Left ventricle myocardium superior (tissue), 1 donor: ENCODE measurements around the gene TRIM32. TPM values are rescaled to one million over a fixed set of nuclear protein-coding genes. Genes with fewer than 3 reads are reported as not detected.
"Not testable (repeated sequence)": the region's sequence is repeated elsewhere in the genome, so short reads cannot be mapped to it uniquely, and the experiment has no call there.

ENCODE experiments used
- ATAC-seq: fragments of 200-7000 bp; cut with Tn5 transposase; one replicate; pipeline ENCODE4 v1.9.1; 2020; ENCODE audit warnings: mild to moderate bottlenecking, moderate library complexity
- DNase-seq: peaks from one replicate; pipeline ENCODE4 v3.0.0-alpha.2; 2020
- intact Hi-C: fragments of 100-400 bp; cut with micrococcal nuclease; formaldehyde crosslinking; loops from one replicate; pipeline ENCODE4 v1.11.0; 2022
- total RNA-seq: library from RNA; stranded (reverse); fragmentation: NEBNext Ultra II Directional; extraction: Animal tissue kit (Norgen Biotek cat#: 25700); gene quantifications from one replicate; pipeline ENCODE4 v1.2.1, GENCODE V29; 2021
- donor health status: DM: no; HTN: yes; CAD: no; lungs with severe emphysema.

TRIM32 gene
- total RNA-seq, 1 donor from 2014 or later, result 18.0 TPM

DNA sequence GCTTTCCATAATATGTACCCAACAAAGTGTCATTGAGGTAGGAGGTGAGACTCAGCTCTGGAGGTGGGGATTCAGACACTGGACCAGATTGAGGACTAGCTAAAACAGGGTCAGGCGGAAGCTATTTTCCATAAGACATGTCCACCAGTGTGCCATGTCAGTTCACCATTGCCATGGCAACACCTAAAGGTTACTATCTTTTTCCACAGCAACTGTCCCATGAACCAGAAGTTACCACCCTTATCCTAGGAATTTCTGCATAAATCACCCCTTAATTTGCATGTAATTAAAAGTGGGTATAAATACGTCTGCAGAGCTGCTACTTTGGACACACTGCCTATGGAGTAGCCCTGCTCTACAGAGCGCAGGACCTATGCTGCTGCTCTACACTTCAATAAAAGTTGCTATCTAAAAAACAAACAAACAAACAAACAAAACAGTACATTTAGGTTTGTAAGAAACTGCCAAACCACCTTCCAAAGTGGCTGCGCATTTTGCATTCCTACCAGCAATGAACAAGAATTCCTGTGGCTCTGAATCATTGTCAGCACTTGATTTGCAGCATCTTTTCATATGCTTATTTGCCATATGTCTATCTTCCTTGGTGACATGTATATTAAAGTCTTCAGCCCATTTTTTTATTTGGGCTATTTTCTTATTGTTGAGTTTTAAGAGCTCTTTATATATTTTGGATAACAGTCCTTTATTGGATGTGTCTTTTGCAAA, 18.0 kb upstream of the TRIM32 start:
- DNase-seq, result no peak
- ATAC-seq, result no peak
- intact Hi-C loops, result loop anchor here (10.0 kb wide), 1 partner anchor 1074 kb away; no protein-coding TSS in a partner anchor

GRCh38 chr9:116671605-116672004, 15.5 kb upstream of the TRIM32 start:
- intact Hi-C loops, result no loop called here
- ATAC-seq, result no peak

DNA sequence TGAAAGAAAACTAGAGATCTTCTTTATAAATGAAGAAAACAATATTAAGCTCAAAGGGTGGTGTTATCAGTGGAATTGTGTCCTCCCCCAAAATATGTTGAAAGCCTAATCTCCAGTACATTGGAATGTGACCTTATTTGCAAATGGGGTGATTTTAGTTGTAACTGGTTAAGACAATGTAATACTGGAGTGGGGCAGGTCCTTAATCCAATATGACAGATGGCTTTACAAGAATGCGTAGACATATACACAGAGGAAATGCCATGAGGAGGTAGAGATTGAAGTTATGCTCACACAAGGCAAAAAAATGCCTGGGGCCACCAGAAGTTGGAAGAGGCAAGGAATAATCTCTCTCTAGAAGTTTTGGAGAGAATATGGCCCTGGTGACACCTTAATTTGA, 13.7 kb upstream of the TRIM32 start:
- DNase-seq, result no peak
- intact Hi-C loops, result no loop called here
- no peak for ATAC-seq

More at GRCh38 chr9:116671605-116672004, 15.5 kb upstream of the TRIM32 start:
- DNase-seq, result no peak

DNA sequence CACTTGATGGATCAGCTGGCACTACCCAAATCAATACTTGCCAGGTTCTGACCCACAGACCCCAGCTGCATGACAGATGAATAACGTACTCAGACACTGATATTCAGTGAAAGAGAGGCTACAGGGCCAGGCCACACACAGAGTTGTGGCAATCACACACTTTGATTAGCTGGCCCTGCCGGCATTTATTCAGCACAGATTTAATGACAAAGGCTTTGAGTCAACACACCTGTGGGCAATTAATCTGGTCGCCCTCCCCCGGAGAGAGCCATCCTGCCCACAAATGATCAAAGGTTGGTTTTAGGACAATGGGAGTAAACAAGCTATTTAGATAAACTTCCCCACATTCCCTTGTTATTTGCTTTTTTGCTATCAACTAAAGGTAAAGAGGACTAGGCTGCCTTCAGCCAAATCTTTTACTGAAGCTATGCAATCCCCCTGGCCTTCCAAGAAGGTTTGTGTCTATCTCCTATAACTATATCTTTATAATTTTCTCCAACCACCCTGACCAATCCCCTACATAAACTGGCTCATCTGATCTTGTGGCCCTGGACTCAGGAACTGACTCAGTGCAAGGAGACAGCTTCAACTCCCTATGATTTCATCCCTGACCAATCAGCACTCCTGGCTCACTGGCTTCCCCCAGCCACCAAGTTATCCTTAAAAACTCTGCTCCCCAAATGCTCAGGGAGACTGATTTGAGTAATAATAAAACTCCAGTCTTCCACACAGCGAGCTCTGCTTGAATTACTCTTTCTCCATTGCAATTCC, 12.7 kb upstream of the TRIM32 start:
- ATAC-seq (no peak), DNase-seq (no peak)
- intact Hi-C loops, result no loop called here

- intact Hi-C loops, result no loop called here
- DNase-seq (no peak), ATAC-seq (no peak)
Measured at GRCh38 chr9:116683535-116683934, 3.6 kb upstream of the TRIM32 start.

DNA sequence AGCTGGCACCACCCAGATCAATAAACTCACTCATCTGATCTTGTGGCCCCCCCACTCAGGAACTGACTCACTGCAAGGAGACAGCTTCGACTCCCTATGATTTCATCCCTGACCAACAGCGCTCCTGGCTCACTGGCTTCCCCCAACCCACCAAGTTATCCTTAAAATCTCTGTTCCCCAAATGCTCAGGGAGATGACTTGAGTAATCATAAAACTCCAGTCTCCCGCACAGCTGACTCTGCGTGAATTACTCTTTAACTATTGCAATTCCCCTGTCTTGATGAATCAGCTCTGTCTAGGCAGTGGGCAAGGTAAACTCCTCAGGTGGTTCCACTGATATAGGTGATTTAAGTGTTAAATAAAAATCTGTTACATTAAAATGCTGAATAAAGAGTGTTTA, 1.9 kb upstream of the TRIM32 start:
- DNase-seq (no peak), ATAC-seq (no peak)
- intact Hi-C loops, result no loop called here

DNA sequence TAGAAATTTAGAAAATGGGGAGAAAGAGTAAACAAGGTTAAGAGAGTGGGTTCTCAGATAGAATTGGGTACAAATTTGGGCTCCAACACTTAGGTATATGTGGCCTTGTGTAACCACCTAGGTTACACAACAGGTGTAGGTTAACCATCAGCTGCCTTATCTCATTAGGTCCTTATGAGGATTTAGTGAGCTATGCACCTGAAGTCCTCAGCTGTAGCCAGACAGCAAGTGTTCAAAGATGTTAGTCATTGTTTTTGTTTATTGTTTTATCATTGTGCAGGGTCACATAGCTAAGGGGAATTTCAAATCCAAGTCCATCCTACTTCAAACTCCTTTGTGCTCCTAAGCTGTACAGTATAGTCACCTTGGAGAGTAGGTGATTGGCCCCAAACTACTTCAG, 970 bp upstream of the TRIM32 start:
- no peak for ATAC-seq

GRCh38 chr9:116686693-116687073, 422 bp upstream of the TRIM32 start:
- DNase-seq (no peak), ATAC-seq (peak; percentile 40)
- intact Hi-C loops, result no loop called here

More for the DNA sequence above, 970 bp upstream of the TRIM32 start:
- no peak for DNase-seq
- intact Hi-C loops, result no loop called here

DNA sequence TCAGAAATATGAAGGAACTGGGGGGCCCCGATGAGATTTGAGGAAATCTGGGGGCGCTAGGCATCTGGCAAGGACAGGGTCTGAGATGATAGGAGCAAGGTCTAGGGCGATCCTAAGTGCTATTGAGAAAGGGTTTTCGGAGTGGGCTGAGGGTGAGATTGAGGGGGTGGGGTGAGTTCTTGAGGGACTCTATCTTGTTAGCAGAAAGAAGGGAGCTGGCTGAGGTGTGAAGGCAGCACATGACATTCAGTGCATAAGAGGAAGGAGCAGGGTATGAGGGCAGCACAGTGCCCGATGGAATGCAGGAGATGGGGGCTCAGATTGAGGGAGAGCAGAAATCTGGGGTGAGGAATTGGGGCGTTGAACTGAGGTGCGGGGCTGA, 640 bp downstream of the TRIM32 start:
- intact Hi-C loops, result no loop called here
- ATAC-seq (peak; percentile 4), DNase-seq (no peak)

DNA sequence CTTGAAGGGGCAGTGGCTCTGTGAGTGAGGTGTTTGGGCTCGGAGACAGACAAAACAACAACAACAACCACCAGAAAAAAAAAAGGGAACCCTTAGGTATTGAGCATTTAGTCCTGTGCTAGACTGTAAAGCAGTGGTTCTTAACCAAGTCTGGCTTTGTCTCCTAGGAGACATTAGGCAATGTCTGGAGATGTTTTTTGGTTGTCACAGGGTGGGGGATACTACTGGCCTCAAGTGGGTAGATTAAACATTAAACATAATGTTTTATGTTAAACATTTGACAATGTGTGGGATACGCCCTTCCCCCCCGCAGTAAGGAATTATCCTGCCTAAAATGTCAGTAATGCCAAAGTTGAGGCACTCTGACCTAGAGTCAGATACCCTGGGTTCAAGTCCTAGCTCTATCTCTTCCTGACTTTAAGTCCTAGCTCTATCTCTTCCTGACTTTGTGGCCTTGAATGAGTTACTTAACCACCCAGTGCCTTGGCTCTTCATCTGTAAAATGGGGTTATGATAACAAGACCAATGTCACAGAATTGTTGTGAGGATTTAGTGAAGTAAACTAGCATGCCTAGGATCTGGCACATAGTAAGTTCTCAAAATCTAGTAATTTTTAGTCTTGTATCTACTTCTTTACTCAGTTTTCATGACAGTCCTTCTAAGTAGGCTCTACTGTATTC, 1.8 kb downstream of the TRIM32 start:
- intact Hi-C loops, result no loop called here
- no peak for DNase-seq
- no peak for ATAC-seq

- intact Hi-C loops, result no loop called here
- DNase-seq, result no peak
- ATAC-seq, result no peak
Measured at GRCh38 chr9:116689486-116690032, 2.5 kb downstream of the TRIM32 start.

DNA sequence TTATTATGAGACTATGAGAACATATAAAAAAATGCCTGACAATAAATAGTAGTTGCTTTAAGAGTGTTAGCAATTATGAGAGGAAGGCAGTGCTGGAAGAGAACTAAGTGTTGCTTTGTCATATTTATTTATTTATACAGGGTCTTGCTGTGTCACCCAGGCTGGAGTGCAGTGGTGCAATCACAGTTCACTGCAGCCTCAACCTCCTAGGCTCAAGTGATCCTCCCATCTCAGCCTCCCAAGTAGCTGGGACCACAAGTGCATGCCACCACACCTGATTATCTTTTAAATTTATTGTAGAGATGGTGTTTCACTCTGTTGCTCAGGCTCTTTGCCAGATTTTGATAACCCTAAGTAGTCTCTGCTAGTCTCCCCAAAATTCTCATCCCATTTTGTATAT, 3.7 kb downstream of the TRIM32 start:
- intact Hi-C loops, DNase-seq, ATAC-seq: not testable (repeated sequence)

DNA sequence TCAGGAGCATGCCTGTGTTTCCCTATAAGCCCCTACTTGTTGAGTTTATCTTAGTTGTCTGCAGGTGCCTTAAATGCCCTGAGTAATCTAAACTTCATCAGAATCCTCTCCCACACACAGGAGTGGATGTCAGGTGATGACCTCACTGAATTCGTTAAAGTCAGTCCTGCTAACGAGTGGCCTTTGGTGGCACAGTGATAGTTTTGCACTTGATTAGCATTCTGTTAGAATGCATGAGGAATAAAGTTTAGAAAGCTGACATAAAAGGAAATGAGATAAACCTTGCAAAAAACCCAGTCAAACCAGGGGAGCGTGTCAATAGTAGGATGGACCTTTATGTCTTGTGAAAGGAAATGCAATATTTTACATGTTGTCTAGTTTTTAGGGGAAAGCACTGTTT, 4.5 kb downstream of the TRIM32 start:
- intact Hi-C loops, result no loop called here
- ATAC-seq (no peak), DNase-seq (no peak)

GRCh38 chr9:116692616-116693015, 5.5 kb downstream of the TRIM32 start:
- DNase-seq, result no peak
- ATAC-seq, result no peak
- intact Hi-C loops, result no loop called here

- intact Hi-C loops, result no loop called here
- ATAC-seq (no peak), DNase-seq (no peak)
Measured at GRCh38 chr9:116693233-116693731, 6.2 kb downstream of the TRIM32 start.

DNA sequence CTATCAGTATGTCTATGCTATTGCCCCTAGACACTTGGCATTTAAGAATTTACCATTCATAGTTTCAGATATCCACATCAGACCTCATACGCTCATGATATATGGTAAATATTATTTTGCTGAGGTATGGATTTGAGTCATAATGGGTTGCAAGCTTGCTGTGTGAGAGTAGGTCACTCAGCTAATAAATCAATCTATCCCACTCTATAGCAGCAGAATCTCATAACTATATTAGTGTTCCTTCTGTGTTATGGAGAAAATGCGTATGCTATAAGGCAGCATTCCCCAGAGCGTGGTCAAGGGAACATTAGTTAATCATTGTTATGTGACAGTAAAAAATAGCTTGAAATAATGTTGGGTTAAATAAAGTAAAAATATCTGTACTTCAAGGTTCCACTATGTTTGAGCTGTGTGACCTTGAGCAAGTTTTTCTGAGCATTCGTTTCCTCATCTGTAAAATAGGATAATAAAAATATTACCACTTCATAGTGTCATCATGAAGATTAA, 7.7 kb downstream of the TRIM32 start:
- no peak for DNase-seq
- no peak for ATAC-seq
- intact Hi-C loops, result no loop called here

DNA sequence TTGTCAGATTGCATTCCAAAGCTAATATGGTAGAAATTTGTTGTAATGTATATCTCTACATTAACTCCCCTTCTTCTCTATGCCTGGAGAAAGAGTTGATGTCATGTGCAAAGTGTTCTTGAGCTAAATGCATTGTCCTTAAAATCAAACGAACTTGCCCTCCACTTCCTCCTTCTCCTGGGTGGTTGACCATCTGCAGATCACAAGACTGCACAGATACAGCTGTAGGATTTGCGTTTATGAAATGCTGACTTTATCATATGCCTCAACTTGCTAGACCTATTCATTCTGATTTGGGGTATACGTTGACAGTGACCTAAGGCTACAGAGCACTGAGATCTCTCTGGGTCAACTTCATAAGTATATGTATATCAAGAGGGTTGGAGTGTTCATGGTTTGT, 8.3 kb downstream of the TRIM32 start:
- intact Hi-C loops, result no loop called here
- DNase-seq, result no peak
- ATAC-seq, result peak; percentile 34

DNA sequence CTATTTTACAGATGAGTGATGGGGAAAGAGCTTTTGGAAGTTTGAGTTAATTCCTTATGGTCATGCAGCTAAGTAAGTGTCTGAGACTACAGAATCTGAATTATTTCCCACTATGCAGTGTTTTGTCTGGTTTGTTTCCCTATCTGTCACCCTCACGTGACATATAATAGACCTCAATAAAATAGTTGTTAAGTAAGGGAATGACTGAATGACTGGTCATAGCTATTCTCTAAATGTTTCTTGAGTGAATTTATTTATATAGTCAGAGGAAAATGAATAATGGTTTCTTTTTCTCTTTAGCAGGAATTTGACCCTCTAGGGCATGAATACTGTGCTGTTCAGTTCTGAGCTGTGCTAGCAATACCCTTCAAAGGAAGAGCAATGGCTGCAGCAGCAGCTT, 10.3 kb downstream of the TRIM32 start:
- ATAC-seq, result no peak
- DNase-seq, result no peak
- intact Hi-C loops, result no loop called here

- intact Hi-C loops, result no loop called here
- no peak for DNase-seq
- ATAC-seq, result no peak
Measured at GRCh38 chr9:116697887-116698286, 10.8 kb downstream of the TRIM32 start.

GRCh38 chr9:116700279-116700678, 13.2 kb downstream of the TRIM32 start:
- intact Hi-C loops, result no loop called here
- DNase-seq (no peak), ATAC-seq (no peak)
